KMS-11 (cell line): ENCODE measurements around the gene IFNL3.
"Not testable (repeated sequence)": the region's sequence is repeated elsewhere in the genome, so short reads cannot be mapped to it uniquely, and the experiment has no call there.

ENCODE experiments used
- H2AFZ ChIP-seq: fragments of 200-600 bp; sonication (generic); 2 replicates; pipeline ENCODE4 v1.6.1; 2016; ENCODE audit warnings: antibody characterized with exemption, mixed run types, low read depth
- H3K27ac ChIP-seq: fragments of 200-600 bp; sonication (generic); 2 replicates; pipeline ENCODE4 v1.6.1; 2016; ENCODE audit warnings: mild to moderate bottlenecking, mixed run types
- H3K27me3 ChIP-seq: fragments of 200-600 bp; sonication (generic); 2 replicates; pipeline ENCODE4 v1.6.1; 2017; ENCODE audit warnings: mild to moderate bottlenecking, low read depth, mixed run types, moderate library complexity; ENCODE audit not compliant: insufficient read depth
- H3K36me3 ChIP-seq: fragments of 200-600 bp; sonication (generic); 2 replicates; pipeline ENCODE4 v1.6.1; 2017; ENCODE audit warnings: mild to moderate bottlenecking, mixed run types; ENCODE audit not compliant: insufficient read depth
- H3K4me1 ChIP-seq: fragments of 200-600 bp; sonication (generic); 2 replicates; pipeline ENCODE4 v1.6.1; 2016; ENCODE audit warnings: mild to moderate bottlenecking, low read depth, mixed run types; ENCODE audit not compliant: poor library complexity, severe bottlenecking
- H3K4me2 ChIP-seq: fragments of 200-600 bp; sonication (generic); 2 replicates; pipeline ENCODE4 v1.7.0; 2016; ENCODE audit warnings: mild to moderate bottlenecking, mixed run types
- H3K4me3 ChIP-seq: fragments of 200-600 bp; sonication (generic); IDR thresholded peaks from 2 replicates; pipeline ENCODE4 v1.6.1; 2017; ENCODE audit warnings: low read depth, low read length, mixed read lengths; ENCODE audit not compliant: insufficient read depth
- H3K79me2 ChIP-seq: fragments of 200-600 bp; sonication (generic); 2 replicates; pipeline ENCODE4 v1.6.1; 2016; ENCODE audit warnings: low read depth, mixed run types; ENCODE audit not compliant: insufficient read depth
- H3K9ac ChIP-seq: fragments of 200-600 bp; sonication (generic); 2 replicates; pipeline ENCODE4 v1.6.1; 2016; ENCODE audit warnings: mild to moderate bottlenecking, mixed run types
- H4K20me1 ChIP-seq: fragments of 200-600 bp; sonication (generic); 2 replicates; pipeline ENCODE4 v1.6.1; 2016; ENCODE audit warnings: mild to moderate bottlenecking, mixed run types; ENCODE audit not compliant: insufficient read depth
- TF ChIP-seq, protein P1 (sequence below): fragments of 200-600 bp; sonication (generic); conservative IDR thresholded peaks from 2 replicates; pipeline ENCODE4 v1.6.1; 2017; ENCODE audit warnings: low read depth, mild to moderate bottlenecking, antibody characterized with exemption, low read length, moderate library complexity, mixed read lengths

The IFNL3 gene

GRCh38 chr19:39244410-39245100 lies at the start of gene IFNL3:
TSS of gene IFNL3 (minus strand) at chr19:39245006. CDS start at chr19:39244967, 39 bp downstream.
- not testable (repeated sequence) for H3K36me3 ChIP-seq, H3K27ac ChIP-seq, H3K4me3 ChIP-seq, H2AFZ ChIP-seq, H4K20me1 ChIP-seq, H3K27me3 ChIP-seq, H3K9ac ChIP-seq, H3K4me1 ChIP-seq, H3K4me2 ChIP-seq, H3K79me2 ChIP-seq

- no peak overlapping the region for H3K27ac ChIP-seq
- no peaks in the 10 kb centered on the region for H4K20me1 ChIP-seq
- H3K4me3 ChIP-seq = no peak overlapping the region
- H3K36me3 ChIP-seq = no peaks in the 10 kb centered on the region
- H3K27me3 ChIP-seq = no peaks in the 10 kb centered on the region
- no peak overlapping the region for H3K9ac ChIP-seq
- no peak overlapping the region for H2AFZ ChIP-seq
- TF ChIP-seq, protein P1, sequence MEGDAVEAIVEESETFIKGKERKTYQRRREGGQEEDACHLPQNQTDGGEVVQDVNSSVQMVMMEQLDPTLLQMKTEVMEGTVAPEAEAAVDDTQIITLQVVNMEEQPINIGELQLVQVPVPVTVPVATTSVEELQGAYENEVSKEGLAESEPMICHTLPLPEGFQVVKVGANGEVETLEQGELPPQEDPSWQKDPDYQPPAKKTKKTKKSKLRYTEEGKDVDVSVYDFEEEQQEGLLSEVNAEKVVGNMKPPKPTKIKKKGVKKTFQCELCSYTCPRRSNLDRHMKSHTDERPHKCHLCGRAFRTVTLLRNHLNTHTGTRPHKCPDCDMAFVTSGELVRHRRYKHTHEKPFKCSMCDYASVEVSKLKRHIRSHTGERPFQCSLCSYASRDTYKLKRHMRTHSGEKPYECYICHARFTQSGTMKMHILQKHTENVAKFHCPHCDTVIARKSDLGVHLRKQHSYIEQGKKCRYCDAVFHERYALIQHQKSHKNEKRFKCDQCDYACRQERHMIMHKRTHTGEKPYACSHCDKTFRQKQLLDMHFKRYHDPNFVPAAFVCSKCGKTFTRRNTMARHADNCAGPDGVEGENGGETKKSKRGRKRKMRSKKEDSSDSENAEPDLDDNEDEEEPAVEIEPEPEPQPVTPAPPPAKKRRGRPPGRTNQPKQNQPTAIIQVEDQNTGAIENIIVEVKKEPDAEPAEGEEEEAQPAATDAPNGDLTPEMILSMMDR = no peak
- H3K4me2 ChIP-seq = no peak overlapping the region
- H3K4me1 ChIP-seq = peaks cover 18% of the 10 kb centered on the region
- H3K79me2 ChIP-seq = no peaks in the 10 kb centered on the region
Observed at GRCh38 chr19:39293394-39293793, 48.6 kb upstream of the IFNL3 start.

GRCh38 chr19:39284032-39284431 lies 39.2 kb upstream of the IFNL3 start:
- no peaks in the 10 kb centered on the region for H4K20me1 ChIP-seq
- no peaks in the 10 kb centered on the region for H3K4me1 ChIP-seq
- H3K27ac ChIP-seq = no peak overlapping the region
- no peak overlapping the region for H2AFZ ChIP-seq
- no peaks in the 10 kb centered on the region for H3K27me3 ChIP-seq
- TF ChIP-seq, protein P1 = no peak
- no peak overlapping the region for H3K9ac ChIP-seq
- no peaks in the 10 kb centered on the region for H3K36me3 ChIP-seq
- H3K79me2 ChIP-seq = no peaks in the 10 kb centered on the region
- H3K4me3 ChIP-seq = no peak overlapping the region
- no peak overlapping the region for H3K4me2 ChIP-seq

GRCh38 chr19:39282021-39282420 lies 37.2 kb upstream of the IFNL3 start:
- H3K36me3 ChIP-seq = no peaks in the 10 kb centered on the region
- H3K79me2 ChIP-seq = no peaks in the 10 kb centered on the region
- no peaks in the 10 kb centered on the region for H3K4me1 ChIP-seq
- no peak overlapping the region for H3K27ac ChIP-seq
- TF ChIP-seq, protein P1 = no peak
- H4K20me1 ChIP-seq = no peaks in the 10 kb centered on the region
- H3K27me3 ChIP-seq = no peaks in the 10 kb centered on the region
- H3K9ac ChIP-seq = no peak overlapping the region
- H3K4me3 ChIP-seq = no peak overlapping the region
- no peak overlapping the region for H3K4me2 ChIP-seq
- H2AFZ ChIP-seq = no peak overlapping the region

DNA sequence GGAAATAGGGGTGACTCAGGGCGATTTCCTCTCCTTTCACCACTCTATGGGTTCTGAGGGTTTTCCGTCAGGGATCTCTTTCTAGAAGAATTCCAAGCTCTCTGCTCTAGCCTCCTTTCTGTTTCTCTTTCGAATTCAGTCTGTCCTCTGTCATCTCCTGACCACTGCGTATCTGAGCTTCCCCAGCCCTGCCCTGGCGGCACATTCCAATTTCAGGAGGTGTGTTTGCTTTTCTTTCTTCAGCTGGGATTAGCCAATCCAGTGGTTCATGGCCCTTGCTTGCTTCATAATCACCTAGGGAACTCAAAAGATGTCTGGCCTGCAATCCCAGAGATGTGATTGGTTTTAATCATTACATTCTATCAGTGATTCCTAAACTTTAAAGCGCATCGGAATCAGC lies 32.8 kb upstream of the IFNL3 start:
- no peak overlapping the region for H2AFZ ChIP-seq
- no peak overlapping the region for H3K4me2 ChIP-seq

More for the DNA sequence above, 32.8 kb upstream of the IFNL3 start:
- Histone ChIP-seq H3K79me2 (no peaks in the 10 kb centered on the region), H3K27ac (no peak overlapping the region), H3K36me3 (no peaks in the 10 kb centered on the region), H4K20me1 (no peaks in the 10 kb centered on the region), H3K27me3 (no peaks in the 10 kb centered on the region), H3K4me3 (no peak overlapping the region), H3K4me1 (no peaks in the 10 kb centered on the region), H3K9ac (no peak overlapping the region)
- TF ChIP-seq, protein P1 = no peak
